DMS79 treated with DMSO at 0.1 percent for 48 hours (cell line): ENCODE results near the gene CMTM7.

Experiments used
- DNase-seq: peaks from one replicate; lab custom pipeline; 2025; lab: John Stamatoyannopoulos, UW

The CMTM7 gene

DNA sequence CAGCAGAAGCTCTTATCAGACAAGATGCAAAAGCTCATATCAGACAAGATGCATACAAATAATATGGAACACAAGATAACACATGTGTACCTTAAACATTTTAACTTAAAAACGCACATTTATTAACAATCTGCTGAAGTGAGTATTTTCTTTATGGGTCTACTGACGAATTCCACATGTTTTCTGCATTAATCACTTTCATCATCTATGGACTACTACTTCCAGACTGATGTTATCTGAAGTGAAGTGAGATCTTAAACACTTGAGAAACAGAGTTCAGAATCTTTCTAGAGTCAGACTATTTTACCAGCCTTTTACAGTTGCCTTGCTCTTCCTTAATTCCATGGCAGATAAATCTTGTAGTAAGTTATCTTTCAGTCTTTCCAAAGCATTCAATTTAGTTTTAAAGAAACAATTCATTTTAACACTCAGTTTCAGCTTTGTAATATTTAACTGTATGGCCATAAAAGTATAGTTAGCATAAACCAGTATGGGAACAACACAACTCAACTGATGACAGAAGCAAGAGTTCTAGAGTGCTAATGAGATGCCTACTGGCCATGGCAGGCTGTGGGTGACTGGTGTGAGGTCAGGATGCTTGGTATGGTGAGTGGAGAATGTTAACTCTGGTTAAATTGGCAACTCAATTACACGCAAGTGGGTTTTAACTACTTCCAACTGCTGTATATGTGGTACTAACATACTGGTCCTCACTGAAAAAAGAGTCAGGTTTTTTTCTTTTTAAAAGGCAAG lies 101.2 kb downstream of the CMTM7 start:
- DNase-seq, result no peak

DNA sequence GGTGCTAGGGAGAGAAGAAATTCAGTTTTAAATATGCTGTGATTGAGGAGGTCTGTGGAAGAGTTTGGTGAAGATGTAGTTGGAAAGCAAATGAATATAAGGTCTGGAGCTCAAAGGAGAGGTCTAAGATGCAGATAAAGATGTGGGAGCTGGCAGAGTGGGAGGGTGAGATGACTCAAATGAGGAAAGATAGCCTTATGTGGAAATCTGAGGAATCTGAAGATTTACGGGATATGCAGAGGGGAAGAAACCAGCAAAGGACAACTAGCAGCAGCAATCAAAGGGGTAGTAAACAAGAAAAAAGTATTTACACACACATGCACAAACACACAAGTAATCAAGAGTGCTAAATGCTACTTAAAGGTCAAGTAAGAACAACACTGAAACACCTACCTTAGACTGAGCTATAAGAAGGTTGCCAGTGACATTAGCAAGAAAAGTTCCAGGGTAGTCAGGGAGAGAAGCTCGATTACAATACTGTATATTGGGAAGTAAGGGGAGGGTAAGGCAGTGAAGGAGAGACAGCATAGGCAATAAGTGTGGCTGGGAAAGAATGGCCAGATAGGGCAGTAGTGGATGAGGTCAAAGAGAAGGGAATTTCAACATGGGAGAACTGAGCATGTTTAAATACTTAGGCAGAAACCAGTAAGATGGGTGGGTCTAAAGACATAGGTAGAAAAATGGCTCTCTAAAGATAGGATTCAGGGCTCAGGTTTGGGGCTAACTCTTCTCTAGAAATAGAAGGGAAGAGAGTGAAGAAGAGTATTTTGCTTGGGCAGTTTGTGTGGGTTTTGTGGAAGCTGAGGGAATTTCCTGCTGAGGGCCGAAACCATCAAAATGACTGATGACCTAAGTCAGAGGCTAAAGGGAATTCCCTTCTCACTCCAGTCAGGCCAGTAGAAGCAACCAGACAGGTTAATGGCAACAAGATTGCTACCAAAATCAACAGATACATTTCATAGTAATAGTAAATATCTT lies 102.1 kb downstream of the CMTM7 start:
- DNase-seq, result no peak

DNA sequence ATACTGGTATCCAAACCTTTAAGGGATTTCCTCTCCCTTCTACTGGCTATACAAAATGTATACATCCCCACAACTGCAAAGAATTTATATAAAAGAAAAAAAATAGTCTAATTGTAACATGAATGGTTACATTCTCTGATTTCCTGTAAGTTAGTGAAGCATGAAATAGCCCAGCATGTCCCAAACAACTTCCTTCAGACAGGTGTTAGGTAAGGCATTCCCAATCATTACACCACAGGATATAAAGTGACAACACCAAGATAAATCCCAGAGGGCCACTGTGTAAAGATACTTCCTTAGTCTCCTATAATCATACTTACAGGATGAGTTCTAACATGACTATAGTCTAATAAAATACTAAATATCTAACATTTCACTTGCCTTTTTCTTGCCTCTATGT lies 103.4 kb downstream of the CMTM7 start:
- no peak for DNase-seq

DNA sequence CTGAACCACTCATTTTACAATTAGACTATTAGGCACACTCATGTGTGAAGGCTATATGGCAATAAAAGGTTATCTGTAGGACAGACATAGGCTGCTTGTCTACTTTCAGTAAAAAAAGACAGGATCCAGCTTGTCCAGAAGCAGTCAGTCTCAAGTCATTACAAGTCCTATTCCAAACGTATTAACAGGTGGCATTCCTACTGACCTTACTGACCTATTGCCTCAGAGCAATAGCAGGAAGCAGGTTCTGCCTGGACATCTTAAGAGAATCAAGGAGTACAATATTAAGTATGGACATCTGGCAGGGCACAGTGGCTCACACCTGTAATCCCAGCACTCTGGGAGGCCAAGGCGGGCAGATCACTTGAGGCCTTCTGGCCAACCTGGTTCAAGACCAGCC lies 104.0 kb downstream of the CMTM7 start:
- no peak for DNase-seq

DNA sequence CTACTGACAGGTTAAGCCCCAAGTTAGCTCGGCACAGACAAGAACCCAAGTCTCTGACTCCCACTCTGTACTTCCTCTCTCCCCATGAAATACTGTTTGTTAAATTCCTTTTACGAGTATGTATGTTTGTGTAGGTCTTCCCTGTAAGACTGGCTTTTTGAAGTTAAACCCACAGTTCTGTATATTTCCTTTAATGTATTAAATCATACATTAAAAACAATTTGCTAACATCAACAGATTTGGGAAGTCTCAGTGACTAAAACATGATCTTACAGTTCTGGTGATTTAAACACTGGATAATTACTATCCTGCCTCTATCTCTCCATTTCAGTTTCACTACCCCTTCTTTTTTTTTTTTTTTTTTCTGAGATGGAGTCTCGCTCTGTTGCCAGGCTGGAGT lies 106.6 kb downstream of the CMTM7 start:
- no peak for DNase-seq

DNA sequence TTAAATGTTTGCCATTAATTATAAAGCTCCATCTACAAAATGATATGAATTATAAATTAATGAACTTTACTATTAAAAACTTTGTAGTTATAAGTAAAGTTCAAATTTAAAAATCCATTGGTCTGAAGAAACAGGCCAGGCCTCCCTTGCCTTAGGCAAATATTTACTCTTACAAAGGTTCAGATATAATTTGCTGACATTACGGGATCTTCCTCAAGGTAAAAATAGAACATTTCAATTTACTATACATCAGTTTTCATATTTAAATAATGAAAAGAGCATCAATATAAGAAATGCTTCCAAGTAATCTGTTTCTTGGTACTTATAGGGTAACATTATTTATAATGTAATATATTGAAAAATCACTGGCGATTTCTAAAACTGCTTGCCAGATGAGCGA lies 107.3 kb downstream of the CMTM7 start:
- DNase-seq, result no peak

DNA sequence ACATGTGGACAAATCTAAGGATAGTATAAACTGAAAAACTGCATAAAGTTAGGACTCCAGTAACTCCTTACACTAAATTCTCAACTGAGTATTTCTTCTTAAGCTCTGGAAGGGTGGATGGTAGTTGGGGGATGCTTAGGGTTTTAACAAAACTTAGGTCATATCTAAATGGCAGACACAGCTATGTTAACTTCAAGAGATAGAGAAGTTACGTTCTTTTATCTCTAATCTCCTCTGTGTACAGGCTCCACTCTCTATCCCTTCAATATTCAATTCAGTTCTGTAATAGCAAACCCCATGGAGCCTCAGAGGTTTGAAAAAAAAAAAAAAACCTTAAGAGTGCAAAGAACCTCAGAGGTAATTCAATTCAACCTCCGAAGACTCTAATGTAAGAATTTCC lies 107.9 kb downstream of the CMTM7 start:
- DNase-seq, result no peak

DNA sequence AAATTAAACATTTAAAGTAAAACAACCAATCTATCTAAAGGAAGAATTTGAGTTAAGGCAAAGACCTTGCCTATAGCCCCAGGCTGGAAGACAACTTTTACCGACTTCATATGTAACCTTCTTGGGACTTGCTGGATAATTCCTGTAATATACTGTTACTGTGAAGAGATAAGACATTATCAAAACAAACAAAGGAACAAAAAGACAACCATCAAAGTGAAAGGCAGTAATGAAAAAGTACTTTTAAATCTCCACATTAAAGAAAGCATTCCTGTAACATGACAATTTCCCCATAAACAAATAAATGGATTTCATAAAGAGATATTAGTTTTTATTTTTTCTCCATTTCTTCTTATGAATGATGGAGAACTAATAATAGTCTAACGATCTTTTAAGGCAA lies 108.6 kb downstream of the CMTM7 start:
- no peak for DNase-seq

DNA sequence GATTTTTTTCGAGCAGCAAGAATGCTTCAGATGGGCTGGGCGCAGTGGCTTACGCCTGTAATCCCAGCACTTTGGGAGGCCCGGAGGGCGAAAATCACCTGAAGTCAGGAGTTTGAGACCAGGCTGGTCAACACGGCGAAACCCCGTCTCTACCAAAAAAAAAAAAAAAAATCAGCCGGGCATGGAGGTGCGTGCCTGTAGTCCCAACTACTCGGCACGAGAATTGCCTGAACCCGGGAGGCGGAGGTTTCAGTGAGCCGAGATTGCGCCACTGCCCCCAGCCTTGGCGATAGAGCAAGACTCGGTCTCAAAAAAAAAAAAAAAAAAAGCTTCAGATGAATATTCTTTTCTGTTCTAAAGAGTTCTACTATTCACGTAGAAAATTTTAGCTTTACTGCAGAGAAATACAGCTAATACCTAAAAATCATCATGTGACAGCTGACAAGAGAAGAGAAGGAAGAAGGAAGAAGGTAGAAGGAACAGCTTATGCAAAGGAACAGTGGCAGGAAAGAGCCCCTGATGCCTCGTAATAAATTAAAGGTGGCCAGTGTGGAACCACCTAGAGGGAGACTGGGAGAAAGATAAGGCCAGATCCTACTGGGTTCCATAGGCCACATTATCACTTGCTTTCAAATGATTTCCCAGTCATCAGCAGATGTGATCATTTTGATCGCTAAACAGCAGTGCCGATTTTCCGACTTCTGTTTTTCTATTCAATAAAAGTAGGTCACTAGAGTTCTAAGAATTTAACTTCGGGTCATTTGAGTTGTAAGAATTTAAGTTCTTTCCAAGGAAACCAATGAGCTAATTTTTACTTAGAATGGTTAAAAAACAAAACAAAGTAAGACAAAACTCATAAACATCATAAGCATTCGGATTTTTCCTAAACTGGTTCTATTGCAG lies 109.5 kb downstream of the CMTM7 start:
- no peak for DNase-seq

DNA sequence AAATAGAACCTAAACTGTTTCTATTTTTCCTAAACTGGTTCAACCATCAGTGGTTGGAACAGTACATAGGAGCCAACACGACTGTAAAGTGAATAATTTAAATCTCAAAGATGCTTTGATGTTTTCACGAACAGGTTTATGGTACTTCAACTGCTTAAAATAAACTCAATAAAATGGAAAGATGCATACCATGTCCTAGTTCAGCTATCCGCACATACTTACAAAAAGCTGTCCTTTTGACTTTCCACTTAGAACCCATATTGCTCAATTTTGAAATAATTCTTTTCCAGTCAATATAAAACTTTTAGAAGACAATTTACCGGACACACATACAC lies 110.1 kb downstream of the CMTM7 start:
- no peak for DNase-seq

DNA sequence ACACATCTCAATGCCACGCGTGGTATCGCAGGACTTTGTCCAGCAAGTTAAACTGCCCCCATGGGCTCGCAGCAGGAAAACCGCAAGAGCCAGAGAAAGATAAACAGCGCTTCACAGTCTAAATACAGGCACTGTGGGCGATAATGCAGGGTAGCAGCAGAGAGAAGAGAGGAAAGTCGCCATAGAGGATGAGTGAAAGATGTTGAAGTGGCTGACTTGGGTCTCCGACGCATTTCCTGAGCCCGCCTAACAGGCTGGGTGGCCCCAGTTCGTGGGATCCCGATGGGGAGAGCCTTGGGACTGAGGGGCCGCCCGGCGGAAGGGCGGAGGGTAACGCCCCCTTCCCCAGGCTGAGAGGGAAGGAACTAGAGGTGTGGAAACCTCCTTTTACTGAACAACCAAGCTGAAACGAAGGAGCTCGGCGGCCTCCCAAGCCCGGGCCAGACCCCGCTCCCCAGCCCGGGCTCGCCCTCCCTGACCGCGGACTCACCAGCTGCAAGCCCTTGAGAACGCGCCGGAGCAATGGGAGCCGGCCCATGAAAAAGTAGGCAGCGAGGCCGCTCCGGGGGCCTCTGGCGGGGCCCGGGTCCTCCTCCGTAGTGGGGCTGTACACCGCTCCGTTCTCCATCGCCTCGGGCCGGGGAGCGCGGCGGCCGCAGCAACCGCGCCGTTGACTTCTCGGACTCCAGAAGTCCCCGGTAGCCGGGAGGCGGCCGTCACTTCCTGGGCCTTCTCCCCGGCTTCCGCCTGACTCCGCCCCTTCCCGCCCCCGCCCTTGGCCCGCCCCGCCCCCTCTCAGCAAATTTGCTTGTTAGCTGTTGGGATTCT lies 110.7 kb downstream of the CMTM7 start, which contains the start of gene CMTM6:
Gene CMTM6 (minus strand): TSS at position 735 of the 828 bp plus-strand sequence. CDS start 107 bp downstream, at position 628.
- DNase-seq, result peak; percentile 24

DNA sequence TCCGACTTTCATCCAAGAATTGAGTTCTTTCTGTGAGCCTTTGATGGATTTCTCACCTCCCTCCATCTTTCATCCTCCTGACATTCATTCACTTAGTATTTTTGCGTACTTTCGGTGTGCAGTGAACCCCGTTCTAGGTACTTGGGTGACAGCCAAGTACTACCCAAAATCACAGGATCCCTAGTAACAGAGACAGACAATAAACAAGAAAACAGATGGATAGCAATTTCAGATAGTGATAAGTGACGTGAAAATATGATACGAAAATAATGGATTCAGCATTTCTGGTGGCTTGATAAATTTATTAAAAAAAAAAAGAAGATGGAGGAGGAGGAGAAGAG lies 111.3 kb downstream of the CMTM7 start:
- DNase-seq, result no peak
